Measurements from ENCODE around the gene CLDN16.

- TF ChIP-seq MYC (IDR thresholded peaks at IDR 0.05; ENCODE audit: borderline replicate concordance, low read length) (no peak), CTCF (IDR thresholded peaks at IDR 0.05) (no peak), POLR2A (IDR thresholded peaks at IDR 0.05; ENCODE audit: low read length) (no peak), BHLHE40 (IDR thresholded peaks at IDR 0.05; ENCODE audit: low read depth, low read length) (no peak), CEBPB (IDR thresholded peaks at IDR 0.05) (no peak), RCOR1 (IDR thresholded peaks at IDR 0.05; ENCODE audit: low read depth, low read length) (no peak), SMC3 (IDR thresholded peaks at IDR 0.05) (no peak), KDM1A (IDR thresholded peaks at IDR 0.05; ENCODE audit: low read depth) (no peak), RFX5 (IDR thresholded peaks at IDR 0.05) (no peak)
Measured at GRCh38 chr3:190442240-190442639, 54.3 kb downstream of the CLDN16 start.
